A549 (cell line): Measurements from ENCODE around the gene PAIP2. TPM values are rescaled to one million over a fixed set of nuclear protein-coding genes. Genes with fewer than 3 reads are reported as not detected.

Experiments used
- ATAC-seq, 2 experiments: fragments of 200-7000 bp in 1 of 2; fragments of >200 bp in 1 of 2; cut with Nextera tagmentation in 1 of 2; cut with Tn5 transposase in 1 of 2; 3 replicates each; pipeline versions ENCODE4 v1.8.0 to v1.9.1; 2018 to 2020; ENCODE audit warnings: mild to moderate bottlenecking in 1 of 2, moderate library complexity in 1 of 2
- CTCF ChIA-PET: fragments of 300-600 bp; sonication (Branson Sonifier 250); formaldehyde crosslinking; extraction: SDS; loops from one replicate; lab custom pipeline; 2021; ENCODE audit warnings: antibody characterized with exemption, inconsistent platforms; lab: Yijun Ruan, JAX
- POLR2A ChIA-PET: fragments of 350-600 bp; formaldehyde crosslinking; extraction: SDS; loops from one replicate; lab custom pipeline; 2021; ENCODE audit warnings: antibody characterized with exemption, inconsistent platforms; lab: Yijun Ruan, JAX
- DNase-seq, 2 experiments: peaks; one replicate each; pipeline versions ENCODE4 v3.0.0 to v3.0.0-alpha.2; 2011 to 2016; ENCODE audit warnings: low read depth in 1 of 2, low spot score in 1 of 2
- FAIRE-seq: peaks from 2 replicates; lab custom pipeline; 2011; peaks lifted over from hg19 to GRCh38; lab: Jason Lieb, UNC
- H3K27ac ChIP-seq, 2 experiments: fragments of >200 bp; sonication (Bioruptor Twin); formaldehyde crosslinking; 3 replicates each; pipeline ENCODE4 v1.5.1; 2016 to 2017
- H3K4me1 ChIP-seq: fragments of >200 bp; sonication (Bioruptor Twin); formaldehyde crosslinking; 3 replicates; pipeline ENCODE4 v1.6.1; 2016
- H3K4me2 ChIP-seq: fragments of >200 bp; sonication (Bioruptor Twin); formaldehyde crosslinking; 3 replicates; pipeline ENCODE4 v1.6.1; 2016
- H3K4me3 ChIP-seq: fragments of >200 bp; sonication (Bioruptor Twin); formaldehyde crosslinking; 3 replicates; pipeline ENCODE4 v1.5.1; 2016
- H3K9me3 ChIP-seq: fragments of >200 bp; sonication (Bioruptor Twin); formaldehyde crosslinking; 3 replicates; pipeline ENCODE4 v1.6.1; 2016
- BCL3 ChIP-seq: fragments of >200 bp; sonication (Bioruptor Twin); formaldehyde crosslinking; IDR thresholded peaks from 3 replicates; pipeline ENCODE4 v1.6.1; 2016
- CBX8 ChIP-seq: fragments of 200-600 bp; sonication (generic); IDR thresholded peaks from 2 replicates; pipeline ENCODE4 v1.6.1; 2016
- CEBPB ChIP-seq, 2 experiments: fragments of >200 bp in 1 of 2; sonication (Bioruptor Twin) in 1 of 2; formaldehyde crosslinking in 1 of 2; IDR thresholded peaks; 2 replicates each; pipeline ENCODE4 v1.6.1; 2012 to 2016
- E2F6 ChIP-seq: IDR thresholded peaks from 2 replicates; pipeline ENCODE4 v1.6.1; 2012; ENCODE audit warnings: low read depth, borderline replicate concordance
- FOSB ChIP-seq: fragments of 250-450 bp; sonication (Bioruptor Pico); IDR thresholded peaks from 2 replicates; pipeline ENCODE4 v1.5.0; 2020; ENCODE audit warnings: mild to moderate bottlenecking, moderate library complexity
- FOSL2 ChIP-seq, 2 experiments: fragments of 450-650 bp in 1 of 2; fragments of >200 bp in 1 of 2; sonication (Bioruptor Twin) in 1 of 2; formaldehyde crosslinking; IDR thresholded peaks; 2 replicates each; pipeline versions ENCODE4 v1.5.0 to v1.6.1; 2016 to 2020; ENCODE audit warnings: mild to moderate bottlenecking in 1 of 2, moderate library complexity in 1 of 2
- HEYL ChIP-seq: fragments of 250-450 bp; sonication (Bioruptor Pico); IDR thresholded peaks from 2 replicates; pipeline ENCODE4 v1.8.0; 2021; ENCODE audit warnings: mild to moderate bottlenecking, moderate library complexity
- HOXB13 ChIP-seq: fragments of 250-450 bp; sonication (Bioruptor Pico); IDR thresholded peaks from 2 replicates; pipeline ENCODE4 v1.5.0; 2020; ENCODE audit warnings: low read depth, mild to moderate bottlenecking, moderate library complexity
- HOXB5 ChIP-seq: fragments of 250-450 bp; sonication (Bioruptor Pico); IDR thresholded peaks from 2 replicates; pipeline ENCODE4 v1.5.0; 2020; ENCODE audit warnings: mild to moderate bottlenecking, moderate library complexity
- JUN ChIP-seq, 2 experiments: fragments of >200 bp; sonication (Bioruptor Twin); formaldehyde crosslinking; IDR thresholded peaks; 2 replicates in 1 of 2; 3 replicates in 1 of 2; pipeline ENCODE4 v1.6.1; 2016 to 2017
- KDM5A ChIP-seq: fragments of 200-600 bp; sonication (generic); IDR thresholded peaks from 2 replicates; pipeline ENCODE4 v1.6.1; 2016; ENCODE audit warnings: antibody characterized with exemption, mild to moderate bottlenecking
- MAX ChIP-seq: IDR thresholded peaks from 2 replicates; pipeline ENCODE4 v1.6.1; 2012
- NPAS2 ChIP-seq: fragments of 250-450 bp; sonication (Bioruptor Pico); IDR thresholded peaks from 2 replicates; pipeline ENCODE4 v1.8.0; 2022; ENCODE audit warnings: mild to moderate bottlenecking, moderate library complexity, borderline replicate concordance
- POLR2AphosphoS2 ChIP-seq: conservative IDR thresholded peaks from 2 replicates; pipeline ENCODE4 v1.6.1; 2012; ENCODE audit warnings: low read length, improper control_type of control experiment, inconsistent platforms
- REST ChIP-seq: fragments of 200-600 bp; sonication (generic); IDR thresholded peaks from 2 replicates; pipeline ENCODE4 v1.6.1; 2016; ENCODE audit warnings: antibody characterized with exemption, mild to moderate bottlenecking, moderate library complexity
- RFX5 ChIP-seq: fragments of 450-650 bp; IDR thresholded peaks from 2 replicates; pipeline ENCODE4 v1.7.1; 2014; ENCODE audit warnings: antibody characterized with exemption, mild to moderate bottlenecking, moderate library complexity
- RNF2 ChIP-seq: fragments of 200-600 bp; sonication (generic); IDR thresholded peaks from 2 replicates; pipeline ENCODE4 v1.6.1; 2016; ENCODE audit warnings: low read depth, mild to moderate bottlenecking, antibody characterized with exemption, moderate library complexity, borderline replicate concordance
- SREBF2 ChIP-seq: fragments of 450-650 bp; IDR thresholded peaks from 2 replicates; pipeline ENCODE4 v1.6.1; 2014; ENCODE audit warnings: mild to moderate bottlenecking, moderate library complexity
- TFCP2L1 ChIP-seq: fragments of 250-450 bp; sonication (Bioruptor Pico); IDR thresholded peaks from 2 replicates; pipeline ENCODE4 v1.5.0; 2021; ENCODE audit warnings: mild to moderate bottlenecking
- TP53 ChIP-seq: fragments of 250-450 bp; sonication (Bioruptor Pico); IDR thresholded peaks from 2 replicates; pipeline ENCODE4 v1.5.0; 2021; ENCODE audit warnings: mild to moderate bottlenecking, moderate library complexity
- ZC3H11A ChIP-seq: fragments of 450-650 bp; IDR thresholded peaks from 2 replicates; pipeline ENCODE4 v1.6.1; 2014; ENCODE audit warnings: antibody characterized with exemption, mild to moderate bottlenecking
- ZNF302 ChIP-seq: fragments of 250-450 bp; sonication (Bioruptor Pico); IDR thresholded peaks from 2 replicates; pipeline ENCODE4 v1.9.0; 2021; ENCODE audit warnings: inconsistent platforms, mild to moderate bottlenecking, moderate library complexity
- WGBS: methylation state at CpG from one replicate; pipeline ENCODE4 v1.1.6; 2017; ENCODE audit errors: missing lambda C conversion rate; 5-methylcytosine and 5-hydroxymethylcytosine counted together
- polyA plus RNA-seq, 4 experiments: library from polyadenylated mRNA; depleted of rRNA in 3 of 4; stranded (reverse); fragments of >200 nt; fragmentation: RNase III in 1 of 4; extraction: RNeasy Plus Mini Kit Qiagen cat#74134 plus additional on column Dnase treatment in 1 of 4; gene quantifications; 2 replicates in 3 of 4; 3 replicates in 1 of 4; pipeline ENCODE4 v1.2.3, GENCODE V29; 2011 to 2017
- TF ChIP-seq, protein P1 (sequence below): IDR thresholded peaks from 2 replicates; pipeline ENCODE4 v1.6.1; 2012

The PAIP2 gene
- polyA plus RNA-seq, 2 of the 4 experiments (the other 2 are of a cell fraction) = 109 to 128 TPM

- DNase-seq = no peak
- CTCF ChIA-PET = interaction anchor here (0.6 to 13.8 kb wide), 3 partner anchors 9 to 1237 kb away, joined by 3 to 392 read pairs (median 4); no protein-coding TSS in a partner anchor
- no peak for FAIRE-seq
- Histone ChIP-seq H3K4me2 (no peak overlapping the region), H3K9me3 (no peaks in the 10 kb centered on the region), H3K4me1 (no peaks in the 10 kb centered on the region), H3K4me3 (no peak overlapping the region), H3K27ac (no peak overlapping the region)
- POLR2A ChIA-PET = no interaction called here
- TF ChIP-seq BCL3 (no peak), HEYL (CRISPR knock-in tag) (no peak), JUN (IDR thresholded peaks at IDR 0.05) (no peak), FOSB (no peak), ZC3H11A (no peak), TFCP2L1 (CRISPR knock-in tag) (no peak), HOXB5 (CRISPR knock-in tag) (no peak), CEBPB (IDR thresholded peaks at IDR 0.05) (no peak), POLR2AphosphoS2 (no peak), REST (no peak), SREBF2 (no peak)
- TF ChIP-seq, protein P1, sequence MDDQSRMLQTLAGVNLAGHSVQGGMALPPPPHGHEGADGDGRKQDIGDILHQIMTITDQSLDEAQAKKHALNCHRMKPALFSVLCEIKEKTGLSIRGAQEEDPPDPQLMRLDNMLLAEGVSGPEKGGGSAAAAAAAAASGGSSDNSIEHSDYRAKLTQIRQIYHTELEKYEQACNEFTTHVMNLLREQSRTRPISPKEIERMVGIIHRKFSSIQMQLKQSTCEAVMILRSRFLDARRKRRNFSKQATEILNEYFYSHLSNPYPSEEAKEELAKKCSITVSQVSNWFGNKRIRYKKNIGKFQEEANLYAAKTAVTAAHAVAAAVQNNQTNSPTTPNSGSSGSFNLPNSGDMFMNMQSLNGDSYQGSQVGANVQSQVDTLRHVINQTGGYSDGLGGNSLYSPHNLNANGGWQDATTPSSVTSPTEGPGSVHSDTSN = no peak
- ATAC-seq = no peak
These were observed 74.2 kb downstream of the PAIP2 start for GRCh38 chr5:139415869-139416268.

- ChIA-PET CTCF (interaction anchor here (13.8 kb wide), 1 partner anchor 101 kb away, joined by 392 read pairs; no protein-coding TSS in a partner anchor), POLR2A (no interaction called here)
- no peak for ATAC-seq
- H3K4me2 ChIP-seq = no peak overlapping the region
- 92% methylated on average over 9 of the region's 9 CpGs for WGBS
- H3K9me3 ChIP-seq = no peaks in the 10 kb centered on the region
- no peaks in the 10 kb centered on the region for H3K4me1 ChIP-seq
- TF ChIP-seq HOXB13 (CRISPR knock-in tag) = no peak
- TF ChIP-seq NPAS2 = no peak
- no peak for TF ChIP-seq KDM5A
- no peak for TF ChIP-seq RNF2
- no peak for TF ChIP-seq ZNF302
- no peak for TF ChIP-seq REST
- TF ChIP-seq RFX5 = no peak
- no peak for TF ChIP-seq MAX
- TF ChIP-seq TP53 (CRISPR knock-in tag) = no peak
- no peak for TF ChIP-seq CBX8
- no peak for TF ChIP-seq E2F6
- no peak for TF ChIP-seq JUN (IDR thresholded peaks at IDR 0.05)
- no peak for TF ChIP-seq FOSL2 (IDR thresholded peaks at IDR 0.05)
- no peak for TF ChIP-seq FOSL2 (CRISPR knock-in tag; IDR thresholded peaks at IDR 0.05)
- no peak overlapping the region for H3K27ac ChIP-seq
- no peak for DNase-seq
- H3K4me3 ChIP-seq = no peak overlapping the region
- FAIRE-seq = no peak
These were observed 75.0 kb downstream of the PAIP2 start for GRCh38 chr5:139416651-139417050.
